Astrocyte (in vitro differentiated cells and primary cell): ENCODE measurements around the gene FOXD4L1.
"Not testable (repeated sequence)": the region's sequence is repeated elsewhere in the genome, so short reads cannot be mapped to it uniquely, and the experiment has no call there.

Experiments used
- CTCF ChIP-seq: IDR thresholded peaks from 2 replicates; pipeline ENCODE4 v1.5.1; 2011; ENCODE audit warnings: low read depth, mild to moderate bottlenecking, inconsistent platforms, low read length, moderate library complexity; ENCODE audit not compliant: insufficient read depth
- EZH2 ChIP-seq: IDR thresholded peaks from 2 replicates; pipeline ENCODE4 v1.6.1; 2012; ENCODE audit warnings: mild to moderate bottlenecking, low read length, inconsistent platforms; ENCODE audit not compliant: insufficient read depth

- not testable (repeated sequence) for TF ChIP-seq EZH2, CTCF
Measured at GRCh38 chr2:113520837-113521236, 22.4 kb downstream of the FOXD4L1 start.
